Stimulated activated CD4-positive, alpha-beta T cell treated with anti-CD3 and anti-CD28 coated beads, TNF-alpha, amount 100 ng/mL, for 24 hours (primary cell): ENCODE results near the gene PLCB1.
"Not testable (repeated sequence)": the region's sequence is repeated elsewhere in the genome, so short reads cannot be mapped to it uniquely, and the experiment has no call there.

Experiments
- DNase-seq, 3 experiments: peaks; one replicate each; pipeline ENCODE4 v3.0.0-alpha.2; 2020; ENCODE audit warnings: low read depth in 3 of 3

PLCB1 gene

DNA sequence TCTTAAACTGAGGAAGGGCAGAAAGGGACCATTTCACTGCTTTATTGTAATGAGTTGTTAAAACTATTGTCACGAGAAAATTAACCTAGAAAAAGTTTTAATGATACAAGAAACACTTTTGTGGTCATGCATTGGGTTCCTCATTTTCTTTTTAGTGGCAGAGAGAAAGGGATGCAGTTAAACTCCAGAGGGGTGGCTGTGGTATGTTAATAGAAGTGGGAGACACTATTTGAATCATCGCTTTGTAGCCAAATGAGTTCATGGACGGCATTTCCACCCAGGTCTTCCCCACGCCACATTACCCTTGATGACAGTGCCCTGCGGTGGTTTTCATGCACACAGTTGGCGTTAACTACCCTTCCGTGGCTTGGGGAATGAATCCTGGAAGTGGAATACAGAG, 235.6 kb downstream of the PLCB1 start:
- DNase-seq: no peak

DNA sequence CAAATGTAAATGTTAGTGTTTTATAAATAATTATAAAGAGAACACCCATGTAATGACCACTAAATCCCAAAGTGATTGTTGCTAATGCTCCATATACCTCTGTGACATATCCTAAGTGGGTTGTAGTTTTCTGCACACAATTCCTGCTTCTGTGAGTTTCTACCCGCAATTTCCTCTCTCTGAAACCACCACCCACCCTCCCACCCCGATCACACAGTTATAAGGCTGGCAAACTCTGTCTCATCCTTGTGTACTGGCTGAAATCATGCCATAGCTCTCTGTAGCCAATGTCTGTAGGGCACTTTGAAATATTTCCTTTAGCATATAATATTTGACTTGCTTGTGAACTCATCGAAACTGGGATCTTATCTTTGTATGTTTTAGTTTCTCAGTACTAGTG, 236.6 kb downstream of the PLCB1 start:
- no peak for DNase-seq

DNA sequence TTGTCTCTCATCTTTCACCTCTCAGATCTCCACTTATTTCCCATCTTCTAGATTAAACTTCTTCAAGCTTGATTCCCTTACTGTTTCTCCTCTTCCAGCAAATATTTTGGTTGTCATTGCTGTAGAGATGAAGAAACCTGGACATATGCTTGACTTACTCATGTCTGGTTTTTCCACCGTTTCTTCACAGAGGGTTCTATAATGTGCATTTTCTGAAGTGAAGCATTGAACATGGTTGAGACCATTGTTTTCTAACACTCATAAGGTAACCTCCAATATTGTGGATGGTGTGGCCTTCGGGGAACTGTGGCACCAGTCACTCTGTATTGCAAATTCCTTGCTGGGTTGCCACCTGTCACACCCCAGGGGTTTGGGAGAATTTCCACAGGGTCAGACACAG, 237.2 kb downstream of the PLCB1 start:
- no peak for DNase-seq

DNA sequence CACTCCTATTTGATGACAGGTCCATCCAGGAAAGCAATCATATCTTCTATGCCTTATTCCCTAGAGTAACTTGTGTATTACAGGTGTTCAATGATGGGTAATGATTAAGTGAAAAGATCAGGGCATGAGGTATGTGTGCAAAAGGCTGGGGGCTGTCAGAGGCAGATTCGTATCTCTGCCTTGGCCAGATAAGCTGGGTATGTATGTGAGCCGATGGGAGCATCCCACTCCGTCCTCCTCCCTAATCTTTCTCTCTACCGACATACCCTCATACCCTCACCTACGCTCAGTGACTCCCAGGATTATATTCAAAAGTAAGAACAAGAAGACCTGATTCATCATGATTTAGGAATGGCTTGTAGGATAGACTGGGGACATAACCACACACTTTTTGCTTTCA, 238.7 kb downstream of the PLCB1 start:
- no peak for DNase-seq

DNA sequence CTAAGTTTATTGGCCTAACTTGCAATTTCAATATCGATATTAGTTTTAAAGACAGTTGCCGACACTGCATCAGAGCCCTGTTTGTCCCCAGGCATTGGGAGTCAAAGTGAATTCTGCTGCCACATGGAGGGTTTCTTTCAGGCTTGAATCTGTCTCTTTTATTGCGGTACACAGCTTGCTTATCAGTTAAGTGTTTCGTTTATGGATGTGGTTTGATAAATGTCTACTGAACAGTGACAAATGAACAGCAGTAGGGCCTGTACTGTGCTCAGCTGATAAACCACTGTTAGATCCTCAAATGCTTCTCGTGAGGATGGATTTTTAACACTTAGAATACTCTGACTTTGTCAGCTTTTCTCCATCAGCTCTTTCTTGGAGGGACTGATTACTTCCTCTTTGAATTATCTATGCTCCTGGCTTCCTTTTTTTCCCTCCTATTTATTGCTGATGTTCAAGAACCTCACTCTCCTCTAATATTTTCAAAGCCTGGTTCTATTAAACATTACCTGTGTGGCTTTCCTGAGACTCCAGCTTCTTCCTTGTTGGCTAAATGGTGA, 240.8 kb downstream of the PLCB1 start:
- DNase-seq: no peak

DNA sequence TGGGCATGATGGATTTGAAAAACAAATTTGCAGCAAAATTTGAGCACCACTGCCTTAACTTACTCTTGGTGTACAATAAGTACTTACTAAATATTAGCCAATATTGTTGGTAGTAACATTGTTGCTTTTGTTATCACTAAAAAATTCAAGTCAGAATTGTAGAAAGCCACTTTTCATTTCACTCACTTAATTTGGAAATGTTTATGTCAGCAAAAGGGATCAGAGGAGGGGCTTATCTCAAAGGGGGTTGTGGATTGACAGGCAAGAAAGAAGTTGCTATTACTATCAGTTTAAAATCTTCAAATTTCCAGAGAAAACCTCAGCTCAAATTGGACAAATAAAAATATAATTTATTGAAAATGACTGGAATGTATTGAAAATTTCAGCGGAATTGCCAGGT, 241.5 kb downstream of the PLCB1 start:
- DNase-seq: no peak

DNA sequence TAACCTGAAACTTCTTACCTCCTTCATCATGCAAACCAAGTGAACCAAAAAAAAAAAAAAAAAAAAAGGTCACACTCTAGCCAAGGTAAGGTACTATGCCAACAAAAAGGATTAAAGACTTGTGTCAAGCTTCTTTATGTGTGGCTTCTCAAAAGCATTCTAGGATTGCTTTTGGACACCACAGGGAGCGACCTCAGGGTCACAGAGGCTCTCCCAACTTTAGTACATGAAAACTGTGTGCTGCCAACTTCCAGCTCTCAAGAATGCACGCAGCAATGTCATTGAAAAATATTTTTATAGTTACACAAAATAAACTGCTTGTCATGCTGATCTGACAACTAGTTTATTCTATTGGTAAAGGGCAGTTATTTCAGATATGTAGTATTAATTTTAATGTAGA, 243.8 kb downstream of the PLCB1 start:
- no peak for DNase-seq

DNA sequence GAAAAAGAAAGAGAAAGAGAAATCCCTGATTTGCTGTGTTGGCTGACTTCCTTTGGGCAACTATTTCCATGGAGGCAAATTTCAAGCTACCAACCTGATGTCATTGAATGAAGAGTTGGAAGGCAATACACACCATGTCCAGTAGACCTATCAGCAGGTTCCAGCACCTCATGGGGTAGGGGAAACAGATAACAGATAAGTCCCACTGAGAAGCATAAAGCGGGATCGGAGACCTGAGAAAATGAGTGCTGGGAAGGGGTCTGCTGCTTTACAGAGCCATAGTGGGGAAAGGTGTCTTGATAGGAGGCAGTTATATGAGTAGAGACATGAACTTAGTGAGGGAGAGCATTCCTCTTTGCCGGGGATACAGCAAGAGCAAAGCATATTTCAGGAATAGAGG, 244.9 kb downstream of the PLCB1 start:
- no peak for DNase-seq

DNA sequence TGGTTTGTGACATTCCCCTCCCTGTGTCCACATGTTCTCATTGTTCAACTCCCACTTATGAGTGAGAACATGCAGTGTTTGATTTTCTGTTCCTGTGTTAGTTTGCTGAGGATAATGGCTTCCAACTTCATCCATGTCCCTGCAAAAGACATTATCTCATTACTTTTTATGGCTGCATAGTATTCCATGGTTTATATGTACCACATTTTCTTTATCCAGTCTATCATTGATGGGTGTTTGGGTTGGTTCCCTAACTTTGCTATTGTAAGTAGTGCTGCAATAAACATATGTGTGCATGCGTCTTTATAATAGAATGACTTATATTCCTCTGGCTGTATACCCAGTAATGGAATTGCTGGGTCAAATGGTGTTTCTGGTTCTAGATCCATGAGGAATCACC, 247.1 kb downstream of the PLCB1 start:
- not testable (repeated sequence) for DNase-seq

DNA sequence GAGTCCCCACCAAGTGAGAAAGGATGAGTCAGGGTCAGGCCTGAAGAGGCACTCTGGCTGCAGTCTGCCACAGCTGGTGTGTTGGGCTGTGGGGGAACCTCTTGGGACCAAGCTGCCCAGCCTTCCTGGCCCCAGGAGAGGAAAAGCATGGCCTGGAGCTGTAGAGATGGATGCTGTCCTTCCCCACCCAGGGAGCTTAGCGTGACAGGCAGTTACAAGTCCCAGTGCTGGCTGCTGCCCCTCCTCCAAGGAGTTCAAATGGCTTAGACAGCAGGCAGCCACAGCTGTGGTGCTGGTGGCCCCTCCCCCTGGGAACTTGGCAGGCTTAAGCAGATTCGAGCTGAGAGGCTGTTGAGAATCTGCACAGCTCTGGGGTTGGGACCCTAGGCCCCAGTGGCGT, 253.2 kb downstream of the PLCB1 start:
- no peak for DNase-seq

DNA sequence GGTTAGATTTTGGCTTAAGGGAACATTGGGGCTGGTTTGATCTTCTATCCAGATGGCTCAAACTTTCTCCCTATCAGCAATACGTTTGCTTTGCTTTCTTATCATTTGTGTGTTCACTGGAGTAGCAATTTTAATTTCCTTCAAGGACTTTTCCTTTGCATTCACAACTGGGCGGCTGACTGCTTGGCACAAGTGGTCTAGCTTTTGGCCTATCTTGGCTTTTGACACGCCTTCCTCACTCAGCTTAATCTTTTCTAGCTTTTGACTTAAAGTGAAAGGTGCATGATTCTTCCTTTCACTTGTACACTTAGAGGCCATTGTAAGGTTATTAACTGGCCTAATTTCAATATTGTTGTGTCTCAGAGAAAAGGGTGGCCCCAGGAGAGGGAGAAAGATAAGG, 254.9 kb downstream of the PLCB1 start:
- DNase-seq: no peak

DNA sequence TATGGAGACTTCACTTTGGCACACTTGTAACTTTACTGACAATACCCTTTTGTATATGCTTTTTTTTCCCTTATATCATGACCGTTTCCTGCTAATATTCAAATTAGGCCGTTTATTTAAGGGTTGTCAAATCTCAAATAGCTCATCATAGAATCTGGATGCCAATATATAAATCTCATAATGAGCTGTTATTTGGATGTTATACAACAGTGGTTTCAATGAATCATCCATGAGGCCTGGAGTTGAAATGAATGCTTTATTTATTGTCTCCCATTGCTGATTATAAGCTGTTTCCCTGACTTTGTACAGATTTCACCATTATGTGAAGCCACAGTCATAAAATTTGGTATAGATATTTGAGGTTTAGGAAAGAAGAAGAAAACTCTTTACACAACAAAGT, 256.1 kb downstream of the PLCB1 start:
- DNase-seq: no peak

DNA sequence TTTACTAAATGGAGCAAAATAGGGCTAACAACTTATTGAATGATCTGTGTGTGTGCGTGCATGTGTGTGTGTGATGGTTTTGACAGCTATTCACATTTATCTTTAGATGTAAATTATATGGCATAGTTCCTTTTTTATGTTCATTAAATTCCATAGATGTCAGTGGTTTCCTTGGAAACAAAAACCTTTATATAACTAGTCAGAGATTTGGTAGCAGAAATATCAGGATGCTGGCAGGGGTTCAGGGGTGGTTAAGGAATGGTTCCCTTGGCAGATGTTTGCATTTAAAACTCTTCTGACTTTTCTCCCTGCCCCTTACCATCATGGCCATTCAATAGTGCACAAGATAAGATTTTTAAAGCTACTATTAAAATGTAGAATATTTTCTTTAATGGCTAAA, 256.6 kb downstream of the PLCB1 start:
- no peak for DNase-seq

DNA sequence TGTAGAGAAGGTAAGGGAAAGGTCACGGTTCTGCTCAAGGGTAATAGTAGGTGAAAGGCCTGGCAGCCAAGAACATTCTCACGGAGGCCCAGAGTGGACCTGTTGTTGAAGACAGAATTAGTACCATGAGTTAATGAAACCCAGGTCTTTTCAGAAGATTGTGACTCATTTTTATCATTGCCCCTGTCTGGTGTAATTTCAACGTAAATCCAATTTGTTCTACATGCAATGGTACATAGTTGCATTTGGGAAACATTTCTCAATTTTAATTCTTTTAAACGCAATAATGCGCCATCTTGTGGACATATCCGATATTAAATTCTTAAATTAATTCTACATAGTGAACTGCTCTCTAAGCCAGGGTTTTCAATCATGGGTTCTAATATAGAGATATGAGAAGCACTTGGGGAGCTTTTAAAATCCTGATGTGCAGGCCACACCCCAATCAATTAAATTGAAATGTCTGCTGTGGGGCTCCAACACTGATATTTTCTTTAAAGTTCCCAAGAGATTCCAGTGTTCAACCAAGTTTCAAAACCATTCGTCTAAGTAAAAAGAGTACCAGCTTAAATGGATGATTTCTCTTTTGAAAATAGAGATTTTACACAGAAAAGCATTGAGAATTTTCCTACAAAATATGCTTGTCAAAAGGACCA, 257.4 kb downstream of the PLCB1 start:
- no peak for DNase-seq

DNA sequence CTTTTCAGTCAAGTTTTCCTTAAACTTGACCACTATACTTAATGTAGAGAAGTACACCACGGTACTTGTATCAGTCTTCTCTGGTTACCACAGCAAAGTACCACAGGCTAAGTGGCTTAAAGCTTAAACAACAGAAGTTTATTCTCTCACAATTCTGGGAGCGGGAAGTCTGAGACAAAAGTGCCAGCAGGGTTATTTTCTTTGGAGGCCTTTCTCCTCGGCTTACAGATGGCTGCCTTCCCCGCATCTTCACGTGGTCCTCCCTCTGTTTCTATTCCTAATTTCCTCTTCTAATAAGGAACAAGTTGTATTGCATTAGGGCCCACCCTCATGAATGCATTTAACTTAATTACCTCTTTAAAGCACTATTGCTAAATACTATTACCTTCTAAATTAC, 258.0 kb downstream of the PLCB1 start:
- no peak for DNase-seq

DNA sequence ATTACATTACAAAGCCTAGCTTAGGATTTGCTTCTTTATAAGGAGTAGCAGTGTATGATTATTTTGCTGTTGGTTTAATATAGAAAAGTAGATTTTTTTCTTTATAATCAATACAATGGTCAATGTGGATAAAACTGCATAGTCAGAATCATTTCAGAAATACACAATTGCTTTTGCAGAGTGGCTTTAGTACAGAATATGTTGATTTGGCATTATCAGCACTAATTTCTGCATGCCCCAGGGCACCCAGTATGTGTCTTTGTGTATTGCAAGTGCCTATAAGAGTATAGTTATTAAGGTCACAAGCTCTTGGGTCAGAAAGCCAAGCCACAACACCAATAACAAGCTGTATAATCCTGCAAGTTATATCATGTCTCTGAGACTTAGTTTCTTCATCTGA, 258.4 kb downstream of the PLCB1 start:
- DNase-seq: no peak

DNA sequence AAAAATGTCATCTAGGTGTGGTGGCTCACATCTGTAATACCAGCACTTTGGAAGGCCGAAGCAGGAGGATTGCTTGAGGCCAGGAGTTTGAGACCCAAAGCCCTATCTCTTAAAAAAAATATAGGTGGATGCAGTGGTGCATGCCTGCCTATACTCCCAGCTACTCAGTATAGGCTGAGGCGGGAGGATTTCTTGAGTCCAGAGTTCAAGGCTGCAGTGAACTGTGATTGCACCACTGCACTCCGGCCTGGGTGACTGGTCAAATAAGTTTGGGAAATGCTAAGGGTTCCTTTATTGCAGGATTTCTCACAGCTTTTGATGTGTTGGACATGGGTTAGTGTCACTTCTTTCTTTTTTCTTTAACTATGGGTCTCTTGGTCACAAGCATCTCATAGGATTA, 261.3 kb downstream of the PLCB1 start:
- DNase-seq: no peak

DNA sequence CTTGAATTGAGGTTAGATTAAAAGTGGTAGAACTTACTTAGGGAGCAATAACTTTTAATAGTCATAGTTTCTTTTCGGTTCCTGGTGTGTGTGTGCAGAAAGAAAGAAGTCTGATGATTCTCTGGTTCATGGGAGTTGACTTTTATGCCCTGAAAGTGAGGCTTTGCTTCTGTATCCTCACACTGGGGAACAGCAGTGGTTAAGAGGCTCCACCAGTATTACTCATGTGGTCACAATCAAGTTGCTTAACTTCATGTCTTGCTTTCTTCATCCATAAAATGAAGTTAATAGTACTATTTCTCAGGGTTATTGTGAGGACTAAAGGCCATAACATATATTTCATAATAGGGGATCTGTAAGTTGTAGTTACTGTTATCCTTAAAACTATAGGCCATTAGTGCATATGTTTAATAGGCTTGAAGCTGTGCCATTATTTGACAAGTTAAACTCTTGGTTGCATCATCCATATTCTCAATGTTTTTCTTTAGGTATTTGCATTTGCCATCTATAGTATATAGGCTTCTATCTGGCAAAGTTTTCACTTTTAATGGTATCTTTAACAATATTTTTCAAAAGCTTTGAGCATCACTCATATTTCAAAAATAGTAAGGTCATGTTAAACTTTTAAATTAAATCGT, 262.4 kb downstream of the PLCB1 start:
- no peak for DNase-seq

DNA sequence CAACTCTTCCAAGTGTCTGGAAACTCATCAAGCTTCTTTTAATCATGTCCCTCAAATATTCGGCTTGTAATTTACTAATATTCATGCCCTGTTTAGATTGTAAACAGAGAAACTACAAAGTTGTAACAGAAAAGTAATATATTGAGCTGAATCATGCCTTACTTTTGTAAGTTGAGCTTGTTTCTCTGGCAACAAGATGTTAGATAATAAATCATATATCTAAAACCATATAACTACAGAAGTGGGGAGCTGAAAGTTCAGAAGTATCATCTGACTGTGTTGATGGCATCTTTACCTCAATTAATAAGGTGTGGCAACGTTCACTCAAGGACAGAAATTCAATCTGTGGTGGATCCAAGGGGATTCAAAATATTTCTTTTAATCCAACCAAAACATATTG, 263.9 kb downstream of the PLCB1 start:
- DNase-seq: no peak

DNA sequence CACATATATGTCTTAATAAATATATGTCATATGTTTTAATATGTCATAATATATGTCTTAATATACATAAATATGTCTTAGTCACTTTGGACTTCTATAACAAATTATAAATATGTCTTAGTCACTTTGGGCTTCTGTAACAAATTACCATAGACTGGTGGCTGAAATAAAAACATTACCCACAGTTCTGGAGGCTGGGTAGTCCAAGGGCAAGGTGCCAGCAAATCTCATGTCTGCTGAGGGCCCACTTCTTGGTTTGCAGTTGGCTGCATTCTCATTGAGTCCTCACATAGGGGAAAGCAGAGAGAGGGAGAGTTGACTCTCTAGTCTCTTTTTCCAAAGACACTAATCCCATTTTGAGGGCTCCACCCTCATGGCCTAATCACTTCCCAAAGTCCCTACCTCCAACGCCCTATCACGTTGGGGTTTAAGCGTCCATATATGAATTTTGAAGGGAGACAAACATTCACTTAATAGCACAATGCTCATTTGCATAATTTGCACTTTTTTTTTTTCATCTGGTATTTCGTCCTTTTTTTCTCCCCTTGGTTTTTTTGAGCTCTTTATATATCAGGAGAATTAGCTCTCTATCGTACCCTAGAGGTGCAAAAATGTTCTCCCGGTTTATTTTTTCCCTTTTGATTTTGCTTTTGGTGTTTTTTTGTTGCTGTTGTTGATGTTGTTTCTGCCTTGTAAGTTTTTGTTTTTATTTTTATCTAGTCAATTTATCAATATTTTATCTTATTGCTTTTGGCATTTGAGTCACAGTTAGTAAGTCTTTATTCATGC, 266.4 kb downstream of the PLCB1 start:
- DNase-seq: no peak

DNA sequence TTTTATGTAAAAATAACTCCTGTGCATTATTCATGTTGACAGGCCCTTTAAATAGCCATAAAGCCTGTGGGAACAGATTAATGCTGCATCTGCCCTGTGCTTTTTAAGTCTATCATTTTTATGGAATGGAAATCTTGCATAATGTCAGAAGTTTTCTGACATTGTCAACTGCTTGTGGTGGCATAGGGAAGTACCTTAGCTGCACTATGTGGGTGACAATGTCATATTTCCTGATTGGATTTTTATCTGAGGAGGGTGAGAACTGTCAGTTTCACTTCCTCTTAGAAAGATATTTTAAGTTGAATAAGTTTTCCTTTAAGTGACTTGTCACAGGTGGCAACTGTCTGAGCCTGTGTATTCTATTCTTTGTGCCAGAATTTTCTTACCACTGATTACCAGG, 267.9 kb downstream of the PLCB1 start:
- DNase-seq: no peak

DNA sequence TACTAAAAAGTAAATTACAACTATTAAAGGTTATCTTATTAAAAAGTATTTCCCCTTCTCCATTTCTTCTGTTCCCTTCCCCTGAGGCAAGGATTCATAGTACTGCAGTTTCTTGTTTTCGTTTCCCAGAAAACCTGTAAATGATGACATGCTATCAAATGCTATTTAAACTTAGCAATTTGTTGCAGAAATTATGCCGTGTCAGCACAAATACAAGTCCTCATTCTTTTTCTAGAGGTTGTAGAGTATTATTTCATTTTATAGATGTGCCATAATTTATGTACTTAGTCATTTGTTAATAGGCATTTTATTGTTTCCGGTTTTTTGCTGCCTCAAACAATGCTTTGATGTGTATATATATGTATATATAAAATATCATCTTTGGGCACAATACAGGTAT, 268.4 kb downstream of the PLCB1 start:
- DNase-seq: no peak

DNA sequence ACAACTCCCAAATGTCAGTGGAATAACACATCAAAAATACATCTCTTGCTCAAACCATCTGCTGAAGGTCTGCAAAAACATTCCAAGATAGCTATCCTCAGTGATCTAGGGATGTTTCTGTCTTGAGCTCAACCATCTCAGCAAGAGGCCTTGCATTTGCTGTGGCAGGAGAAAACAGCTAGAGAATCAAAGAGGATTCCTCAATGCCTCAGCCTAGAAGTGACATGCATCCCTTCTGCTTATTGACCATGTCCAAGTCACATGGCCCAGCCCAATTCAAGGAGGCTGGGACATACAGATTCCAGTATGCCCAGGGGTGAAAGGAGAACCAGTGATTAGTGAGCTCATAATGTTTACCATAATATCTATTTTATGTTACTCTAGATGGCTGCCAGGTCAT, 269.5 kb downstream of the PLCB1 start:
- no peak for DNase-seq
